ENCODE results near the gene GINM1.

The GINM1 gene

GRCh38 chr6:149586149-149586548 is 20.0 kb downstream of the GINM1 start:
- TF ChIP-seq CTCF (conservative IDR thresholded peaks at IDR 0.05; ENCODE audit: control insufficient read depth, insufficient read depth, low read depth, low read length) = no peak
- no peak overlapping the region for H3K4me3 ChIP-seq (ENCODE audit: control insufficient read depth, low read depth, low read length)
- DNase-seq (ENCODE audit: low read depth) = no peak

GRCh38 chr6:149592983-149593382 is 26.8 kb downstream of the GINM1 start:
- TF ChIP-seq CTCF (conservative IDR thresholded peaks at IDR 0.05; ENCODE audit: control insufficient read depth, insufficient read depth, low read depth, low read length) = no peak
- no peak for DNase-seq (ENCODE audit: low read depth)
- H3K4me3 ChIP-seq (ENCODE audit: control insufficient read depth, low read depth, low read length) = no peak overlapping the region

GRCh38 chr6:149593408-149593807 is 27.2 kb downstream of the GINM1 start:
- DNase-seq (ENCODE audit: low read depth) = no peak
- no peak overlapping the region for H3K4me3 ChIP-seq (ENCODE audit: control insufficient read depth, low read depth, low read length)
- TF ChIP-seq CTCF (conservative IDR thresholded peaks at IDR 0.05; ENCODE audit: control insufficient read depth, insufficient read depth, low read depth, low read length) = no peak

GRCh38 chr6:149600508-149600907 is 34.3 kb downstream of the GINM1 start:
- no peak for DNase-seq (ENCODE audit: low read depth)
- no peak for TF ChIP-seq CTCF (conservative IDR thresholded peaks at IDR 0.05; ENCODE audit: control insufficient read depth, insufficient read depth, low read depth, low read length)
- H3K4me3 ChIP-seq (ENCODE audit: control insufficient read depth, low read depth, low read length) = no peak overlapping the region

GRCh38 chr6:149608381-149608982 is 42.3 kb downstream of the GINM1 start:
- no peak for DNase-seq (ENCODE audit: low read depth)
- TF ChIP-seq CTCF (conservative IDR thresholded peaks at IDR 0.05; ENCODE audit: control insufficient read depth, insufficient read depth, low read depth, low read length) = no peak
- no peak overlapping the region for H3K4me3 ChIP-seq (ENCODE audit: control insufficient read depth, low read depth, low read length)

GRCh38 chr6:149614337-149614736 is 48.2 kb downstream of the GINM1 start:
- TF ChIP-seq CTCF (conservative IDR thresholded peaks at IDR 0.05; ENCODE audit: control insufficient read depth, insufficient read depth, low read depth, low read length) = no peak
- no peak overlapping the region for H3K4me3 ChIP-seq (ENCODE audit: control insufficient read depth, low read depth, low read length)
- DNase-seq (ENCODE audit: low read depth) = peak; percentile 45

- no peak overlapping the region for H3K4me3 ChIP-seq (ENCODE audit: control insufficient read depth, low read depth, low read length)
- no peak for DNase-seq (ENCODE audit: low read depth)
- no peak for TF ChIP-seq CTCF (conservative IDR thresholded peaks at IDR 0.05; ENCODE audit: control insufficient read depth, insufficient read depth, low read depth, low read length)
Observed at GRCh38 chr6:149615805-149616204, 49.6 kb downstream of the GINM1 start.

Measured in fibroblast of mammary gland (primary cell).